Activated CD8-positive, alpha-beta T cell treated with anti-CD3 and anti-CD28 coated beads, Interleukin-2, amount 10 ng/mL, durations not matched to agents 7 days and 5 days (primary cell): ENCODE measurements around the gene MXRA8. TPM values are rescaled to one million over a fixed set of nuclear protein-coding genes. Genes with fewer than 3 reads are reported as not detected.
"Not testable (repeated sequence)": the region's sequence is repeated elsewhere in the genome, so short reads cannot be mapped to it uniquely, and the experiment has no call there.

ENCODE experiments used
- ATAC-seq: fragments of 150-1000 bp; cut with Tn5 transposase; one replicate; pipeline ENCODE4 v1.10.0; 2021; ENCODE audit warnings: moderate library complexity
- CTCF ChIA-PET: fragments of 350-600 bp; sonication (Branson Sonifier 250); formaldehyde crosslinking; loops from one replicate; lab custom pipeline; 2021; ENCODE audit warnings: antibody characterized with exemption; lab: Charles Lee
- POLR2A ChIA-PET: fragments of 350-600 bp; sonication (Branson Sonifier 250); formaldehyde crosslinking; loops from one replicate; lab custom pipeline; 2021; ENCODE audit warnings: antibody characterized with exemption; lab: Charles Lee
- DNase-seq: peaks from one replicate; pipeline ENCODE4 v3.0.0-alpha.2; 2020
- H3K27ac Mint-ChIP-seq: one replicate; pipeline ENCODE4 v1.8.0; 2021; ENCODE audit warnings: mild to moderate bottlenecking, mixed read lengths
- H3K27me3 Mint-ChIP-seq: one replicate; pipeline ENCODE4 v1.8.0; 2021; ENCODE audit warnings: low read depth, mixed read lengths
- H3K36me3 Mint-ChIP-seq: one replicate; pipeline ENCODE4 v1.8.0; 2021; ENCODE audit warnings: low read depth, mixed read lengths
- H3K4me1 Mint-ChIP-seq: one replicate; pipeline ENCODE4 v1.8.0; 2021; ENCODE audit warnings: low read depth, mixed read lengths
- H3K4me3 Mint-ChIP-seq: one replicate; pipeline ENCODE4 v1.8.0; 2021; ENCODE audit warnings: mild to moderate bottlenecking, mixed read lengths
- H3K9me3 Mint-ChIP-seq: one replicate; pipeline ENCODE4 v1.8.0; 2022; ENCODE audit warnings: mixed read lengths; ENCODE audit not compliant: insufficient read depth
- total RNA-seq, 2 experiments: library from RNA; stranded (reverse); gene quantifications; one replicate each; pipeline ENCODE4 v1.2.3, GENCODE V29; 2021

The MXRA8 gene
- total RNA-seq: not detected

GRCh38 chr1:1358433-1359271, at the start of gene MXRA8:
TSS of gene MXRA8 (minus strand) at chr1:1358555. CDS start at chr1:1358504, 51 bp downstream.
- Mint-ChIP-seq H3K27me3 (peaks cover 21% of the 10 kb centered on the region), H3K36me3 (no peaks in the 10 kb centered on the region), H3K4me3 (no peak within 1 kb of the TSS), H3K27ac (peak within 1 kb of the TSS; percentile 54), H3K9me3 (no peaks in the 10 kb centered on the region), H3K4me1 (peaks cover 20% of the 10 kb centered on the region)
- ChIA-PET CTCF (interaction anchor here (0.5 to 1.6 kb wide), 3 partner anchors 13 to 65 kb away, joined by 3 to 4 read pairs (median 3); no protein-coding TSS in a partner anchor), POLR2A (no interaction called here)
- no peak for DNase-seq
- ATAC-seq: peak; percentile 6

- Mint-ChIP-seq H3K27me3 (no peaks in the 10 kb centered on the region), H3K36me3 (peaks cover 46% of the 10 kb centered on the region), H3K4me1 (peaks cover 34% of the 10 kb centered on the region), H3K27ac (peak overlapping the region; percentile 95), H3K9me3 (no peaks in the 10 kb centered on the region), H3K4me3 (peak overlapping the region; percentile 87)
- ChIA-PET POLR2A (interaction anchor here (0.6 to 2.2 kb wide), 7 partner anchors 9 to 238 kb away, joined by 3 to 16 read pairs (median 3); partner anchors contain the start of genes ANKRD65, AURKAIP1 and CCNL2), CTCF (interaction anchor here (1.0 to 2.9 kb wide), 4 partner anchors 8 to 97 kb away, joined by 3 to 18 read pairs (median 6); partner anchors contain the start of gene CCNL2)
- DNase-seq: peak; percentile 46
- ATAC-seq: peak; percentile 17
Measured at GRCh38 chr1:1407636-1408318, 49.4 kb upstream of the MXRA8 start.

GRCh38 chr1:1406821-1407635, 48.7 kb upstream of the MXRA8 start, which contains the start of gene MRPL20:
TSS of gene MRPL20 (minus strand) at chr1:1407293. CDS start at chr1:1407217, 76 bp downstream.
- Mint-ChIP-seq H3K4me3 (peak within 1 kb of the TSS; percentile 87), H3K9me3 (no peaks in the 10 kb centered on the region), H3K27ac (peak within 1 kb of the TSS; percentile 95), H3K27me3 (no peaks in the 10 kb centered on the region), H3K4me1 (peaks cover 39% of the 10 kb centered on the region), H3K36me3 (peaks cover 51% of the 10 kb centered on the region)
- ATAC-seq: peak; percentile 95
- DNase-seq: peak; percentile 98
- ChIA-PET POLR2A (interaction anchor here (0.9 to 2.2 kb wide), 5 partner anchors 8 to 104 kb away, joined by 3 to 16 read pairs (median 5); partner anchors contain the start of genes AURKAIP1 and CCNL2), CTCF (interaction anchor here (1.0 to 2.9 kb wide), 5 partner anchors 8 to 98 kb away, joined by 3 to 18 read pairs (median 5); partner anchors contain the start of gene CCNL2)

GRCh38 chr1:1406101-1406820, 47.9 kb upstream of the MXRA8 start:
- peak overlapping the region; percentile 95 for H3K27ac Mint-ChIP-seq
- POLR2A ChIA-PET: interaction anchor here (0.7 to 2.2 kb wide), 3 partner anchors 19 to 34 kb away, joined by 3 to 15 read pairs (median 5); partner anchors contain the start of gene AURKAIP1
- CTCF ChIA-PET: interaction anchor here (1.2 to 2.9 kb wide), 4 partner anchors 24 to 98 kb away, joined by 3 to 18 read pairs (median 5); no protein-coding TSS in a partner anchor
- peaks cover 55% of the 10 kb centered on the region for H3K36me3 Mint-ChIP-seq
- peaks cover 46% of the 10 kb centered on the region for H3K4me1 Mint-ChIP-seq
- ATAC-seq: peak; percentile 3
- H3K9me3 Mint-ChIP-seq: no peaks in the 10 kb centered on the region
- peak overlapping the region; percentile 87 for H3K4me3 Mint-ChIP-seq
- no peak for DNase-seq
- no peaks in the 10 kb centered on the region for H3K27me3 Mint-ChIP-seq

- no peak for DNase-seq
- H3K9me3 Mint-ChIP-seq: no peaks in the 10 kb centered on the region
- CTCF ChIA-PET: interaction anchor here (1.1 kb wide), 1 partner anchor 28 kb away, joined by 3 read pairs; the partner anchor contains the start of gene AURKAIP1
- POLR2A ChIA-PET: no interaction called here
- H3K4me1 Mint-ChIP-seq: peaks cover 52% of the 10 kb centered on the region
- no peak for ATAC-seq
- H3K36me3 Mint-ChIP-seq: peaks cover 66% of the 10 kb centered on the region
- H3K4me3 Mint-ChIP-seq: no peak overlapping the region
- H3K27ac Mint-ChIP-seq: peak overlapping the region; percentile 41
- H3K27me3 Mint-ChIP-seq: no peaks in the 10 kb centered on the region
Measured at GRCh38 chr1:1403653-1404052, 45.3 kb upstream of the MXRA8 start.

- not testable (repeated sequence) for H3K9me3 Mint-ChIP-seq, H3K27me3 Mint-ChIP-seq, H3K4me3 Mint-ChIP-seq, DNase-seq, ATAC-seq
- Mint-ChIP-seq H3K36me3 (peaks cover 68% of the 10 kb centered on the region), H3K27ac (peak overlapping the region; percentile 41), H3K4me1 (peaks cover 52% of the 10 kb centered on the region)
- ChIA-PET CTCF (interaction anchor here (0.8 to 1.4 kb wide), 3 partner anchors 12 to 31 kb away, joined by 3 to 5 read pairs (median 3); partner anchors contain the start of gene AURKAIP1), POLR2A (interaction anchor here (0.6 kb wide), 1 partner anchor 317 kb away, joined by 3 read pairs; no protein-coding TSS in a partner anchor)
Measured at GRCh38 chr1:1402901-1403392, 44.6 kb upstream of the MXRA8 start.

GRCh38 chr1:1402072-1402900, 43.9 kb upstream of the MXRA8 start:
- Mint-ChIP-seq H3K4me3 (peak overlapping the region; percentile 56), H3K9me3 (no peaks in the 10 kb centered on the region), H3K4me1 (peaks cover 57% of the 10 kb centered on the region), H3K36me3 (peaks cover 72% of the 10 kb centered on the region), H3K27me3 (no peaks in the 10 kb centered on the region), H3K27ac (peak overlapping the region; percentile 70)
- ChIA-PET CTCF (interaction anchor here (0.8 to 1.4 kb wide), 3 partner anchors 13 to 30 kb away, joined by 3 to 5 read pairs (median 3); partner anchors contain the start of gene AURKAIP1), POLR2A (interaction anchor here (0.6 kb wide), 1 partner anchor 318 kb away, joined by 3 read pairs; no protein-coding TSS in a partner anchor)
- DNase-seq: peak; percentile 48
- ATAC-seq: no peak

- H3K9me3 Mint-ChIP-seq: no peaks in the 10 kb centered on the region
- DNase-seq (no peak), ATAC-seq (no peak)
- CTCF ChIA-PET: no interaction called here
- H3K4me1 Mint-ChIP-seq: peaks cover 60% of the 10 kb centered on the region
- H3K4me3 Mint-ChIP-seq: peak overlapping the region; percentile 56
- H3K36me3 Mint-ChIP-seq: peaks cover 72% of the 10 kb centered on the region
- POLR2A ChIA-PET: no interaction called here
- H3K27me3 Mint-ChIP-seq: no peaks in the 10 kb centered on the region
- peak overlapping the region; percentile 70 for H3K27ac Mint-ChIP-seq
Measured at GRCh38 chr1:1401457-1402010, 43.2 kb upstream of the MXRA8 start.
